Vagina (tissue), 2 donors: Measurements from ENCODE around the gene S100A3. TPM values are rescaled to one million over a fixed set of nuclear protein-coding genes. Genes with fewer than 3 reads are reported as not detected.
A peak's percentile ranks its signal among the peaks of the same experiment; 100 is the strongest.

ENCODE experiments used
- DNase-seq, 2 donors: peaks; one replicate each; pipeline ENCODE4 v3.0.0-alpha.2; 2017; ENCODE audit errors: extremely low spot score in 2 of 2
- H3K27ac ChIP-seq: fragments of 200-600 bp; sonication (generic); one replicate; pipeline ENCODE4 v1.5.1; 2019
- H3K27me3 ChIP-seq: fragments of 200-600 bp; sonication (generic); one replicate; pipeline ENCODE4 v1.5.1; 2019
- H3K36me3 ChIP-seq, 2 donors: fragments of 200-600 bp; sonication (generic); one replicate each; pipeline ENCODE4 v1.5.1; 2017 to 2019
- H3K4me1 ChIP-seq: fragments of 200-600 bp; sonication (generic); one replicate; pipeline ENCODE4 v1.5.1; 2019
- H3K4me3 ChIP-seq, 2 donors: fragments of 200-600 bp; sonication (generic); 1 replicate in 1 of 2; 2 replicates in 1 of 2; pipeline ENCODE4 v1.5.1; 2016 to 2019
- H3K9me3 ChIP-seq: fragments of 200-600 bp; sonication (generic); one replicate; pipeline ENCODE4 v1.5.1; 2019
- POLR2A ChIP-seq, 2 donors: fragments of 450-650 bp; IDR thresholded peaks; one replicate each; pipeline ENCODE4 v1.6.1; 2017; ENCODE audit warnings: antibody characterized with exemption in 2 of 2, mild to moderate bottlenecking in 2 of 2, moderate library complexity in 2 of 2
- POLR2AphosphoS5 ChIP-seq, 2 donors: sonication (generic); formaldehyde crosslinking; IDR thresholded peaks; one replicate each; pipeline ENCODE4 v1.9.0; 2017; ENCODE audit warnings: antibody characterized with exemption in 2 of 2, mild to moderate bottlenecking in 2 of 2, low read depth in 1 of 2; ENCODE audit not compliant: insufficient read depth in 1 of 2
- intact Hi-C: fragments of 100-400 bp; cut with DNase I; formaldehyde crosslinking; loops from one replicate; pipeline ENCODE4 v1.15.1; 2023
- total RNA-seq: library from RNA; depleted of rRNA; stranded (reverse); fragments of >200 nt; gene quantifications from one replicate; pipeline ENCODE4 v1.2.3, GENCODE V29; 2016
- TF ChIP-seq, protein P1 (sequence below), 3 experiments: fragments of 450-650 bp in 2 of 3; fragments of 200-600 bp in 1 of 3; sonication (generic) in 1 of 3; IDR thresholded peaks; one replicate each; pipeline ENCODE4 v1.5.1; 2017 to 2019; ENCODE audit warnings: antibody characterized with exemption in 3 of 3, mild to moderate bottlenecking in 2 of 3, moderate library complexity in 2 of 3

The S100A3 gene
- total RNA-seq, 1 donor from 2014 or later: 9.6 TPM

DNA sequence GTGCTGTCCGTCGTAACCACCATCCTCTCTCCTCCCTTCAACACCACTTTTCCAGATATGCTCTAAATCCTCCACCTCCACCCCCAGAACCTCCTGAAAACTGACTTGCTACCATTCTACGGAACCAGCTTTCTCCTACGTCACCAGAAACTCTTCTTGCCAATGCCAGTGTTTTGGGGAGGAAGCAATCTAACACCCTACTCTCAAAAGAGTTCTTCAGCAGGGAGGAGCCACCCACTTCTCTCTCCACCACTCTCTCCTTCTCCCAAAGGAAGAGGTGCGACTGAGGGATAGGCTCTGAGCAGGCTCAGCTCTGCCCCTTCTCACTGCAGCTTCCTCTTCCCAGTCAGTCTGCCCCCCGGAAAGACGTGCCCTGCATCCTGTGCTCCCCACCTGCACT is 22.6 kb upstream of the S100A3 start:
- Histone ChIP-seq H3K27ac (no peak overlapping the region), H3K27me3 (no peaks in the 10 kb centered on the region), H3K9me3 (no peaks in the 10 kb centered on the region), H3K36me3 (no peaks in the 10 kb centered on the region), H3K4me1 (peaks cover 28% of the 10 kb centered on the region), H3K4me3 (no peak overlapping the region)
- no peak for TF ChIP-seq POLR2AphosphoS5 (IDR thresholded peaks at IDR 0.05; ENCODE audit: insufficient read depth in 1 of 2, low read depth in 1 of 2)
- TF ChIP-seq, protein P1, sequence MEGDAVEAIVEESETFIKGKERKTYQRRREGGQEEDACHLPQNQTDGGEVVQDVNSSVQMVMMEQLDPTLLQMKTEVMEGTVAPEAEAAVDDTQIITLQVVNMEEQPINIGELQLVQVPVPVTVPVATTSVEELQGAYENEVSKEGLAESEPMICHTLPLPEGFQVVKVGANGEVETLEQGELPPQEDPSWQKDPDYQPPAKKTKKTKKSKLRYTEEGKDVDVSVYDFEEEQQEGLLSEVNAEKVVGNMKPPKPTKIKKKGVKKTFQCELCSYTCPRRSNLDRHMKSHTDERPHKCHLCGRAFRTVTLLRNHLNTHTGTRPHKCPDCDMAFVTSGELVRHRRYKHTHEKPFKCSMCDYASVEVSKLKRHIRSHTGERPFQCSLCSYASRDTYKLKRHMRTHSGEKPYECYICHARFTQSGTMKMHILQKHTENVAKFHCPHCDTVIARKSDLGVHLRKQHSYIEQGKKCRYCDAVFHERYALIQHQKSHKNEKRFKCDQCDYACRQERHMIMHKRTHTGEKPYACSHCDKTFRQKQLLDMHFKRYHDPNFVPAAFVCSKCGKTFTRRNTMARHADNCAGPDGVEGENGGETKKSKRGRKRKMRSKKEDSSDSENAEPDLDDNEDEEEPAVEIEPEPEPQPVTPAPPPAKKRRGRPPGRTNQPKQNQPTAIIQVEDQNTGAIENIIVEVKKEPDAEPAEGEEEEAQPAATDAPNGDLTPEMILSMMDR (IDR thresholded peaks at IDR 0.05): no peak
- no peak for TF ChIP-seq POLR2A (IDR thresholded peaks at IDR 0.05)
- intact Hi-C loops: no loop called here
- DNase-seq: no peak

DNA sequence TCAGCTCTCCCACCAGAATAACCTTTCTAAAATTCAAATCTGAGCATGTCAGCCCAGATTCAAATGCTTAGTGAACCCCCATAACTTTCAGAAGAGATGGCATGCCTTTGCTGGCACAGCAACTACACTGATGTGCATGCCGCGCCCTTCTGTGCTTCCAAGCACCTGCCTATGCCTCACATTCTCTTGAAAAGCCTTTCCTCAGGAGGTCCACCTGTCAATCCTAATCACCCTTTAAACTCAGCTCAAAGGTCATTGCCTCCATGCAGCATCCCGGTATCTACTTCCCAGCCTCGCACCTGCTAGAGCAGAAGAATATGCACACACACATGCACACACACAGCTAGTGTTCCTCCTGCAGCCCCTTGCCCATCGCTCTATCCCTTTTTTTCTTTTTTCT is 21.8 kb upstream of the S100A3 start:
- no peak overlapping the region for H3K27ac ChIP-seq

DNA sequence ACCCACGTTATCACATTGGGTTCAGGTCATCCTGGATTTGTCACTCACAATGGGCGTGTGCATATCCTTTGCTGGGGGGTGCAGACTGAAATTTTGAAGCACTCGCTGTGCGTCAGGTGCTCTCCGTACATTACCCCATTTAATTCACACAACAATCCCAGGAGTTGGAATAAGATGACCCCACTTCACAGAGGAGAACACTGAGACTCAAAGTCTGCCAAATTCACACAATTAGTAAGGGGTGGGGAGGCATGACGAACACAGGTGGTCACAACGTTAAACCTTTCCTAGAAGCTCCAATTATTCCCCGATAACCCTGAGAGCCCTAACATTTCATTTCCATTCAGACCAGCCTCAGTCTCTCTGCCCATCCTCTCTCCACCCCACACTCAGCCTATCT is 20.4 kb upstream of the S100A3 start:
- peak overlapping the region; percentile 98 for H3K27ac ChIP-seq
- no peak overlapping the region for H3K4me3 ChIP-seq
- intact Hi-C loops: loop anchor here (5.0 kb wide), 1 partner anchor 57 kb away; no protein-coding TSS in a partner anchor
- TF ChIP-seq, protein P1 (IDR thresholded peaks at IDR 0.05): no peak
- TF ChIP-seq POLR2A (IDR thresholded peaks at IDR 0.05) (no peak), POLR2AphosphoS5 (IDR thresholded peaks at IDR 0.05; ENCODE audit: insufficient read depth in 1 of 2, low read depth in 1 of 2) (no peak)
- no peaks in the 10 kb centered on the region for H3K27me3 ChIP-seq
- peaks cover 44% of the 10 kb centered on the region for H3K4me1 ChIP-seq
- H3K36me3 ChIP-seq: no peaks in the 10 kb centered on the region
- H3K9me3 ChIP-seq: no peaks in the 10 kb centered on the region
- DNase-seq: no peak

More for the DNA sequence above, 21.8 kb upstream of the S100A3 start:
- Histone ChIP-seq H3K4me1 (peaks cover 34% of the 10 kb centered on the region), H3K4me3 (no peak overlapping the region), H3K36me3 (no peaks in the 10 kb centered on the region), H3K27me3 (no peaks in the 10 kb centered on the region), H3K9me3 (no peaks in the 10 kb centered on the region)
- no peak for TF ChIP-seq POLR2AphosphoS5 (IDR thresholded peaks at IDR 0.05; ENCODE audit: insufficient read depth in 1 of 2, low read depth in 1 of 2)
- TF ChIP-seq, protein P1 (IDR thresholded peaks at IDR 0.05): no peak
- no peak for TF ChIP-seq POLR2A (IDR thresholded peaks at IDR 0.05)
- DNase-seq: no peak
- intact Hi-C loops: no loop called here

DNA sequence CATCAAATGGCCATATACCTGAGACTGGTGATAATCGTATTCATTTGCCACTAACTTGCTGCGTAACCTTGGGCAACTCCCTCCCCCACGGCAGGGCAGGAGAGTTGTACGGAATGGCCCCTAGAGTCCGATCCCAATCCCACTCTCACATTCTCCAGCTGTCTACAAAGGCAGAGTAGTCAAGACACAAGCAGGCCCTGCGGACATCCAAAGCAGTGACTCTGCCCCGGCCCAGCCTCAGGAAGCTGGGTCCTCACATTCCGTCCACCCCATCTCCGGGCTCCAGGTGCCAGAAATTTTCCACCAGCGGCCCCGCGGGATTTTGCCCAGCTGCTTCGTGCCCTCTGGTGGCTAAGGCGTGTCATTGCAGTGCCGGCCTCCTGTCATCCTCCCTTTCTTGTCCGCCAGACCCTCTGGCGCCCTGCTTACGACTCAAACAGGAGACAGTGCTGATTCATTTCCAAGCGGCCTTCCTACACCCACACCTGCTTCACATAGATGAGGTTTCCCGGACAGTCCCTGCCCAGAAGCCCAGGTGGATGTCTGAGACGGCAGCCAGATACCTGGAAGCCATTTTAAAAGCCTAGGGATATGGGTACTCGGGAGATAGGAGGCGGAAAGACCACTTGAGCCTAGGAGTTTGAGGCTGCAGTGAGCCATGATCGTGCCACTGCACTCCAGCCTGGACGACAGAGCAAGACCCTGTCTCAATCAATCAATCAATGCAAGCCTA is 19.5 kb upstream of the S100A3 start:
- H3K27me3 ChIP-seq: no peaks in the 10 kb centered on the region
- intact Hi-C loops: loop anchor here (1.0 to 5.0 kb wide), 2 partner anchors 35 to 56 kb away; no protein-coding TSS in a partner anchor
- H3K4me1 ChIP-seq: peaks cover 41% of the 10 kb centered on the region

More for the DNA sequence above, 19.5 kb upstream of the S100A3 start:
- Histone ChIP-seq H3K9me3 (no peaks in the 10 kb centered on the region), H3K4me3 (peak overlapping the region; percentile 22 to 28), H3K36me3 (no peaks in the 10 kb centered on the region), H3K27ac (peak overlapping the region; percentile 98)
- DNase-seq: peak in 1 of 2 donors; percentile 92
- TF ChIP-seq POLR2AphosphoS5 (IDR thresholded peaks at IDR 0.05; ENCODE audit: insufficient read depth in 1 of 2, low read depth in 1 of 2): peak; percentile 84
- peak in 1 of 2 donors; percentile 4 for TF ChIP-seq POLR2A (IDR thresholded peaks at IDR 0.05)
- TF ChIP-seq, protein P1 (IDR thresholded peaks at IDR 0.05): peak; percentile 99 to 100 (median 100)
